Measurements from ENCODE around the gene POU6F2.

GRCh38 chr7:39202041-39202440 is 224.3 kb downstream of the POU6F2 start:
- TF ChIP-seq, protein P1, sequence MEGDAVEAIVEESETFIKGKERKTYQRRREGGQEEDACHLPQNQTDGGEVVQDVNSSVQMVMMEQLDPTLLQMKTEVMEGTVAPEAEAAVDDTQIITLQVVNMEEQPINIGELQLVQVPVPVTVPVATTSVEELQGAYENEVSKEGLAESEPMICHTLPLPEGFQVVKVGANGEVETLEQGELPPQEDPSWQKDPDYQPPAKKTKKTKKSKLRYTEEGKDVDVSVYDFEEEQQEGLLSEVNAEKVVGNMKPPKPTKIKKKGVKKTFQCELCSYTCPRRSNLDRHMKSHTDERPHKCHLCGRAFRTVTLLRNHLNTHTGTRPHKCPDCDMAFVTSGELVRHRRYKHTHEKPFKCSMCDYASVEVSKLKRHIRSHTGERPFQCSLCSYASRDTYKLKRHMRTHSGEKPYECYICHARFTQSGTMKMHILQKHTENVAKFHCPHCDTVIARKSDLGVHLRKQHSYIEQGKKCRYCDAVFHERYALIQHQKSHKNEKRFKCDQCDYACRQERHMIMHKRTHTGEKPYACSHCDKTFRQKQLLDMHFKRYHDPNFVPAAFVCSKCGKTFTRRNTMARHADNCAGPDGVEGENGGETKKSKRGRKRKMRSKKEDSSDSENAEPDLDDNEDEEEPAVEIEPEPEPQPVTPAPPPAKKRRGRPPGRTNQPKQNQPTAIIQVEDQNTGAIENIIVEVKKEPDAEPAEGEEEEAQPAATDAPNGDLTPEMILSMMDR (IDR thresholded peaks at IDR 0.05) = no peak
- no peak for TF ChIP-seq POLR2AphosphoS5 (IDR thresholded peaks at IDR 0.05)
- TF ChIP-seq POLR2A (IDR thresholded peaks at IDR 0.05) = no peak
- TF ChIP-seq EP300 (IDR thresholded peaks at IDR 0.05; ENCODE audit: low read depth) = no peak

All from transverse colon (tissue), 4 donors.